HEK293 (cell line): ENCODE measurements around the gene CCDC175.

Source experiments
- CTCF ChIA-PET: fragments of 350-600 bp; formaldehyde crosslinking; extraction: SDS; loops from one replicate; lab custom pipeline; 2021; ENCODE audit warnings: antibody characterized with exemption; lab: Yijun Ruan, JAX
- POLR2A ChIA-PET: fragments of 300-600 bp; formaldehyde crosslinking; extraction: SDS; loops from one replicate; lab custom pipeline; 2020; ENCODE audit warnings: antibody characterized with exemption, inconsistent platforms; lab: Yijun Ruan, JAX
- H3K27ac ChIP-seq: fragments of 200-500 bp; sonication (Bioruptor generic); 2 replicates; pipeline ENCODE4 v1.5.1; 2014; ENCODE audit warnings: low read depth, low read length, control low read depth, inconsistent platforms; ENCODE audit errors: extremely low read depth
- H3K36me3 ChIP-seq, 2 experiments: fragments of 200-500 bp in 1 of 2; sonication (Bioruptor generic) in 1 of 2; 1 replicate in 1 of 2; 2 replicates in 1 of 2; pipeline ENCODE4 v1.5.1; 2014 to 2017; ENCODE audit warnings: inconsistent platforms in 2 of 2, low read length in 2 of 2; ENCODE audit not compliant: control insufficient read depth in 2 of 2, insufficient read depth in 1 of 2
- H3K4me1 ChIP-seq: fragments of 200-500 bp; sonication (Bioruptor generic); 2 replicates; pipeline ENCODE4 v1.5.1; 2014; ENCODE audit warnings: mild to moderate bottlenecking, low read length, inconsistent platforms; ENCODE audit not compliant: control insufficient read depth, insufficient read depth
- H3K4me3 ChIP-seq: 2 replicates; pipeline ENCODE4 v1.5.1; 2011; ENCODE audit warnings: low read depth, mild to moderate bottlenecking, control low read depth, low read length, moderate library complexity
- H3K9me3 ChIP-seq: fragments of 200-500 bp; sonication (Bioruptor generic); 2 replicates; pipeline ENCODE4 v1.5.1; 2014; ENCODE audit warnings: low read depth, low read length, inconsistent platforms; ENCODE audit not compliant: control insufficient read depth, insufficient read depth
- ATF2 ChIP-seq: fragments of 450-650 bp; formaldehyde crosslinking; IDR thresholded peaks from 2 replicates; pipeline ENCODE4 v1.5.1; 2016; ENCODE audit warnings: missing biosample characterization, missing genetic modification characterization, low read depth
- BCL11B ChIP-seq: fragments of 450-650 bp; formaldehyde crosslinking; IDR thresholded peaks from 2 replicates; pipeline ENCODE4 v1.5.1; 2016; ENCODE audit warnings: low read depth, missing biosample characterization, missing genetic modification characterization
- REST ChIP-seq: fragments of 450-650 bp; formaldehyde crosslinking; IDR thresholded peaks from 2 replicates; pipeline ENCODE4 v1.5.1; 2016; ENCODE audit warnings: missing biosample characterization, missing genetic modification characterization
- SP2 ChIP-seq: fragments of 450-650 bp; formaldehyde crosslinking; IDR thresholded peaks from 2 replicates; pipeline ENCODE4 v1.5.1; 2016; ENCODE audit warnings: missing biosample characterization, missing genetic modification characterization
- SP3 ChIP-seq: fragments of 450-650 bp; formaldehyde crosslinking; IDR thresholded peaks from 2 replicates; pipeline ENCODE4 v1.5.1; 2016; ENCODE audit warnings: missing biosample characterization, missing genetic modification characterization
- ZNF10 ChIP-seq: fragments of 450-650 bp; formaldehyde crosslinking; IDR thresholded peaks from 2 replicates; pipeline ENCODE4 v1.5.1; 2017; ENCODE audit warnings: missing biosample characterization, missing genetic modification characterization
- ZNF155 ChIP-seq: fragments of 450-650 bp; formaldehyde crosslinking; IDR thresholded peaks from 2 replicates; pipeline ENCODE4 v1.5.1; 2016; ENCODE audit warnings: missing biosample characterization, missing genetic modification characterization
- ZNF221 ChIP-seq: fragments of 450-650 bp; formaldehyde crosslinking; IDR thresholded peaks from 2 replicates; pipeline ENCODE4 v1.5.1; 2017; ENCODE audit warnings: missing biosample characterization, missing genetic modification characterization, borderline replicate concordance
- ZNF280C ChIP-seq: fragments of 450-650 bp; formaldehyde crosslinking; IDR thresholded peaks from 2 replicates; pipeline ENCODE4 v1.5.1; 2016; ENCODE audit warnings: missing biosample characterization, missing genetic modification characterization
- ZNF324 ChIP-seq: fragments of 450-650 bp; formaldehyde crosslinking; IDR thresholded peaks from 2 replicates; pipeline ENCODE4 v1.5.1; 2016; ENCODE audit warnings: missing biosample characterization, missing genetic modification characterization
- ZNF518A ChIP-seq: fragments of 450-650 bp; formaldehyde crosslinking; conservative IDR thresholded peaks from 2 replicates; pipeline ENCODE4 v1.5.1; 2016; ENCODE audit warnings: low read depth, missing biosample characterization, missing genetic modification characterization
- ZNF521 ChIP-seq: fragments of 450-650 bp; formaldehyde crosslinking; IDR thresholded peaks from 2 replicates; pipeline ENCODE4 v1.5.1; 2017; ENCODE audit warnings: missing biosample characterization, mild to moderate bottlenecking, missing genetic modification characterization
- ZNF548 ChIP-seq: fragments of 450-650 bp; formaldehyde crosslinking; IDR thresholded peaks from 2 replicates; pipeline ENCODE4 v1.5.1; 2016; ENCODE audit warnings: missing biosample characterization, missing genetic modification characterization
- ZNF549 ChIP-seq: fragments of 450-650 bp; IDR thresholded peaks from 2 replicates; pipeline ENCODE4 v1.5.1; 2018; ENCODE audit warnings: missing biosample characterization, missing genetic modification characterization, mild to moderate bottlenecking, inconsistent platforms, moderate library complexity

CCDC175 gene

GRCh38 chr14:59480166-59480565, 96.4 kb downstream of the CCDC175 start:
- no peaks in the 10 kb centered on the region for H3K9me3 ChIP-seq
- ChIA-PET POLR2A (no interaction called here), CTCF (interaction anchor here (0.7 kb wide), 1 partner anchor 273 kb away, joined by 3 read pairs; no protein-coding TSS in a partner anchor)
- no peak for TF ChIP-seq SP3 (tag by site-specific recombination)
- no peak for TF ChIP-seq ZNF10
- no peak for TF ChIP-seq ZNF521 (tag by site-specific recombination)
- no peak for TF ChIP-seq ATF2 (tag by site-specific recombination)
- TF ChIP-seq SP2 = no peak
- no peak for TF ChIP-seq ZNF324 (tag by site-specific recombination)
- no peak for TF ChIP-seq ZNF548 (tag by site-specific recombination)
- no peak for TF ChIP-seq BCL11B
- TF ChIP-seq ZNF221 (tag by site-specific recombination) = no peak
- TF ChIP-seq ZNF280C (tag by site-specific recombination) = no peak
- H3K4me3 ChIP-seq = no peak overlapping the region
- H3K27ac ChIP-seq = no peak overlapping the region
- peaks cover 23 to 46% of the 10 kb centered on the region in 2 experiments for H3K36me3 ChIP-seq
- H3K4me1 ChIP-seq = no peaks in the 10 kb centered on the region

GRCh38 chr14:59478540-59478939, 98.1 kb downstream of the CCDC175 start:
- no peaks in the 10 kb centered on the region for H3K9me3 ChIP-seq
- no peak overlapping the region for H3K4me3 ChIP-seq
- no peak overlapping the region for H3K27ac ChIP-seq
- no peaks in the 10 kb centered on the region for H3K4me1 ChIP-seq
- POLR2A ChIA-PET = no interaction called here
- TF ChIP-seq ZNF155 = no peak
- TF ChIP-seq ZNF518A = no peak
- TF ChIP-seq ZNF549 (tag by site-specific recombination) = no peak
- TF ChIP-seq REST = no peak
- CTCF ChIA-PET = no interaction called here
- peaks cover 34 to 59% of the 10 kb centered on the region in 2 experiments for H3K36me3 ChIP-seq
